ENCODE data around the gene EHF.
"Not testable (repeated sequence)": the region's sequence is repeated elsewhere in the genome, so short reads cannot be mapped to it uniquely, and the experiment has no call there.

EHF gene

DNA sequence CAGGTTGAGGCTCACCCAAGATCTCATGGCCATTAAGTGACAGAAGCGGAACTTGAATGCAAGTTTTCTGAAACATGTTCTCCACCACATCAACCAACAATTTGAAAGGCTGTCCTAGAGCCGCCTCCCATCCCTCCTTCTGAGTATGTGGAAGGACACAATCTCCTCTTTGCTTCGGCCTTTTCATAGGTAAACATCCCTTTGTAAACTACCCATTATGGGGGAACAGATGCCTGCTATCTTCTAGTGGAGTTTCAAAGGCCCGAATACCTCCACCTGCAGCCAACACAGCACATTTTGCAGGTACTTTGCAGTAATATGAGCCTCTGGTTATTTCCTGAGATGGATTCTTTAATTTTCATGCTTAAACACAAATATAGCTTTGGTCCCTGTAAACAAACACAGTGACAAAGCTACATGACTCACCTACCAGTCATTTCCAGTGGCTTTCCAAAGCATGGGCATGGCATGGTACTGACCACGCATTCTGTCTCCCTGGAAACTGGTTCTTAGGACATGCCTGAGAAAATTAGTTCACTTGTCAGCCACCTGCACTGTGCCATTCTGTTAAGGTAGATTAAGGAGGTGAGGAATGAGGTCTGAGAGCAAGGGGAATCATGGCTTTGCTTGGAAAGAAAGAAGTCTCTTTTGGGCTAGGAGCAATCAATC, 60.2 kb downstream of the EHF start:
- TF ChIP-seq POU2F2 (IDR thresholded peaks at IDR 0.05; ENCODE audit: low read depth, low read length) (no peak), POLR2A (IDR thresholded peaks at IDR 0.05; ENCODE audit: low read depth, low read length) (no peak), TAF1 (IDR thresholded peaks at IDR 0.05; ENCODE audit: low read depth, low read length) (no peak), PAX5 (IDR thresholded peaks at IDR 0.05; ENCODE audit: insufficient read depth, low read length, severe bottlenecking) (no peak), SPI1 (IDR thresholded peaks at IDR 0.05; ENCODE audit: low read depth, low read length) (no peak), POLR2AphosphoS5 (IDR thresholded peaks at IDR 0.05; ENCODE audit: low read depth, low read length) (no peak)
- no peak for DNase-seq (ENCODE audit: insufficient read length, low spot score)
- FAIRE-seq, result no peak

GRCh38 chr11:34682825-34683224, 61.9 kb downstream of the EHF start:
- TF ChIP-seq POU2F2 (IDR thresholded peaks at IDR 0.05; ENCODE audit: low read depth, low read length), result no peak
- TF ChIP-seq SPI1 (IDR thresholded peaks at IDR 0.05; ENCODE audit: low read depth, low read length), result no peak
- TF ChIP-seq POLR2AphosphoS5 (IDR thresholded peaks at IDR 0.05; ENCODE audit: low read depth, low read length), result no peak
- TF ChIP-seq TAF1 (IDR thresholded peaks at IDR 0.05; ENCODE audit: low read depth, low read length), result no peak
- TF ChIP-seq POLR2A (IDR thresholded peaks at IDR 0.05; ENCODE audit: low read depth, low read length), result no peak
- no peak for TF ChIP-seq PAX5 (IDR thresholded peaks at IDR 0.05; ENCODE audit: insufficient read depth, low read length, severe bottlenecking)
- no peak for FAIRE-seq
- no peak for DNase-seq (ENCODE audit: insufficient read length, low spot score)

GRCh38 chr11:34683396-34683795, 62.5 kb downstream of the EHF start:
- FAIRE-seq (no peak), DNase-seq (ENCODE audit: insufficient read length, low spot score) (no peak)
- no peak for TF ChIP-seq POLR2A (IDR thresholded peaks at IDR 0.05; ENCODE audit: low read depth, low read length)
- TF ChIP-seq TAF1 (IDR thresholded peaks at IDR 0.05; ENCODE audit: low read depth, low read length), result no peak
- no peak for TF ChIP-seq SPI1 (IDR thresholded peaks at IDR 0.05; ENCODE audit: low read depth, low read length)
- no peak for TF ChIP-seq PAX5 (IDR thresholded peaks at IDR 0.05; ENCODE audit: insufficient read depth, low read length, severe bottlenecking)

- TF ChIP-seq POLR2AphosphoS5 (IDR thresholded peaks at IDR 0.05; ENCODE audit: low read depth, low read length), result no peak
- no peak for TF ChIP-seq SPI1 (IDR thresholded peaks at IDR 0.05; ENCODE audit: low read depth, low read length)
- TF ChIP-seq POLR2A (IDR thresholded peaks at IDR 0.05; ENCODE audit: low read depth, low read length), result no peak
- no peak for TF ChIP-seq PAX5 (IDR thresholded peaks at IDR 0.05; ENCODE audit: insufficient read depth, low read length, severe bottlenecking)
- TF ChIP-seq POU2F2 (IDR thresholded peaks at IDR 0.05; ENCODE audit: low read depth, low read length), result no peak
- no peak for TF ChIP-seq TAF1 (IDR thresholded peaks at IDR 0.05; ENCODE audit: low read depth, low read length)
- DNase-seq (ENCODE audit: insufficient read length, low spot score) (no peak), FAIRE-seq (no peak)
These were observed 65.0 kb downstream of the EHF start for GRCh38 chr11:34685864-34686263.

GRCh38 chr11:34692299-34692698, 71.4 kb downstream of the EHF start:
- not testable (repeated sequence) for DNase-seq (ENCODE audit: insufficient read length, low spot score); FAIRE-seq

DNA sequence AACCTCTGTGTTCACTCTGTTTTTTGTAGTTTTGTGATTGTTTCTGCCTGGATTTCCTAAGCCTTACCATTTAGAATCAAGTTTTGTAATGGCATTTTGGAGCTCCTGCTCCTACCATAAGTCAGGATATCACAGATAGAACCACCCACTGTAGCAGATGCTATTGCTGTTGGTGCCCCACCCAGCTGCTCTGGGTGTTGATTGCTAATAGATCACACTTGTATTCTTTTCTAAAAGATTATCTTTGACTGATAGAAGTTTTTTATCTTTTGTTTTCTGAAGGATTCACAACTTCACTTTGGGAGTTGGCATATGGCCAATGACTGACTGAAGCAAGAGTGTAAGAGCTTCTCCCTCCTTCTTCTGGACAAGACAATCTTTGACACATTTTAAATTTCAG, 76.0 kb downstream of the EHF start:
- DNase-seq (ENCODE audit: insufficient read length, low spot score) (no peak), FAIRE-seq (no peak)
- TF ChIP-seq POLR2AphosphoS5 (IDR thresholded peaks at IDR 0.05; ENCODE audit: low read depth, low read length) (no peak), POLR2A (IDR thresholded peaks at IDR 0.05; ENCODE audit: low read depth, low read length) (no peak), SPI1 (IDR thresholded peaks at IDR 0.05; ENCODE audit: low read depth, low read length) (no peak)

GRCh38 chr11:34706709-34707461, 86.0 kb downstream of the EHF start:
- FAIRE-seq (no peak), DNase-seq (ENCODE audit: insufficient read length, low spot score) (no peak)
- TF ChIP-seq SPI1 (IDR thresholded peaks at IDR 0.05; ENCODE audit: low read depth, low read length), result no peak
- no peak for TF ChIP-seq POLR2AphosphoS5 (IDR thresholded peaks at IDR 0.05; ENCODE audit: low read depth, low read length)
- TF ChIP-seq TAF1 (IDR thresholded peaks at IDR 0.05; ENCODE audit: low read depth, low read length), result no peak
- no peak for TF ChIP-seq POU2F2 (IDR thresholded peaks at IDR 0.05; ENCODE audit: low read depth, low read length)
- TF ChIP-seq PAX5 (IDR thresholded peaks at IDR 0.05; ENCODE audit: insufficient read depth, low read length, severe bottlenecking), result no peak
- TF ChIP-seq POLR2A (IDR thresholded peaks at IDR 0.05; ENCODE audit: low read depth, low read length), result no peak

DNA sequence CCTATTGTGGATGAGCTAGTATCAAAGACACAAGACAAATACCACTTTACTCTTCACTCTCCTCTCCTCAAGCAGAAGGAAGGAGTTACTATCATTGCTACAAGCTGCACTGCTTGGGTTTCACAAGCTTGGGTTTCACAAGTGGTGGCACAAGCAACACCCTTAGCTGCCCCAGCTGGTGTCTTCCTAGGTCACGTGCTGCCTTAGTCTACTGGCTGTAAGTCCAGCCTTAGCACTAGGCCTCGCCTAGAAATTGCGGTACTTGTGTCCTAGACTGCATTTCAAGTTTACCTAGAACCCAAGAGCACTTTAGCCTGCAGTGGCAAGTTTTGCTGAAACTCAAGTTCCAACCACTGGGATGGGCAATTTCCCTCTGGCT, 86.6 kb downstream of the EHF start:
- DNase-seq (ENCODE audit: insufficient read length, low spot score), result no peak
- no peak for TF ChIP-seq POLR2AphosphoS5 (IDR thresholded peaks at IDR 0.05; ENCODE audit: low read depth, low read length)
- TF ChIP-seq PAX5 (IDR thresholded peaks at IDR 0.05; ENCODE audit: insufficient read depth, low read length, severe bottlenecking), result no peak
- no peak for TF ChIP-seq POU2F2 (IDR thresholded peaks at IDR 0.05; ENCODE audit: low read depth, low read length)
- no peak for TF ChIP-seq POLR2A (IDR thresholded peaks at IDR 0.05; ENCODE audit: low read depth, low read length)
- TF ChIP-seq TAF1 (IDR thresholded peaks at IDR 0.05; ENCODE audit: low read depth, low read length), result no peak
- TF ChIP-seq SPI1 (IDR thresholded peaks at IDR 0.05; ENCODE audit: low read depth, low read length), result no peak
- no peak for FAIRE-seq

Measured in GM12891 (cell line).